ENCODE measurements around the gene CNTNAP5.

CNTNAP5 gene

DNA sequence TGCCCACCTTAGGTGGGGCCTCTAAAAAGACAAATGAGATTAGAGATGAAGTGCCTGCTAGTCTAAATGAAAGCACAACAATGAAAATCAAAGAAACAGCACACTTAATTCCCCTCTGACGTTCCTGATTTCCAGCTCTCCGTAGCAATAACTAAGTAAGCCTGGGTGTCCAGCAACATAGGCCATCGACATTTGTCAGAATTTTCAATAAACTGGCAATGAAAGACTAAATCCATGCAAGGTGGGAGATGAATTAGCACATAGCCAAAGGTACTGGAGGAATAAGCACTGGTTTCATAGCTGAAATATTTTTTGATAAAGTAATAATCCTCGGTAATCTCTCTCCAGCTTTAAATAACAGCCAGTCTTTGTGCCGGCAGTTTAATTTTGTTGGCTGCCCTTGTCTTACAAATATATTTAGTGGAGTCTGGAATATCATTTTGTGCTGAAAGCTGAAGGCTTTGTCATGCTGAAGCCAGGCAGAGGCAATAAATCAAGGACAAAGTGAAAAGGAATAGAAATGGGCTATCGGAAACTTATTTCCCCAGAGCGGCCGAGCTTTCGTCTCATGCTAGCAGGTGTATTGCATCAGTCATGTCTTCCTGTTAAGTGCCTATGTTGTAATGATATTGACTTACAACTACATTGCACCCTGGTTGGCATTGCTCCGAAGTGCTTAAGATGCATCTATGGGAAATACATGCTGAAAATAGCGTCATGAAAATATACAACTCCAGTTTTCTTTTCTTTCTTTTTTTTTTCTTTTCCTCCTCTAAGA lies 790.1 kb downstream of the CNTNAP5 start:
- ChIA-PET CTCF (no interaction called here), POLR2A (no interaction called here)
- no peak for DNase-seq (ENCODE audit: extremely low spot score)
- TF ChIP-seq L3MBTL2 (conservative IDR thresholded peaks at IDR 0.05) (no peak), ARNT (IDR thresholded peaks at IDR 0.05) (no peak), HDGF (IDR thresholded peaks at IDR 0.05; ENCODE audit: borderline replicate concordance) (no peak), BHLHE40 (IDR thresholded peaks at IDR 0.05; ENCODE audit: borderline replicate concordance) (no peak), TARDBP (IDR thresholded peaks at IDR 0.05) (no peak), ZNF384 (IDR thresholded peaks at IDR 0.05) (no peak), ELF4 (IDR thresholded peaks at IDR 0.05) (no peak), FOXA1 (IDR thresholded peaks at IDR 0.05) (no peak), SUZ12 (IDR thresholded peaks at IDR 0.05) (no peak), CTBP1 (IDR thresholded peaks at IDR 0.05; ENCODE audit: borderline replicate concordance) (no peak), FOXM1 (IDR thresholded peaks at IDR 0.05; ENCODE audit: borderline replicate concordance) (no peak), FOXK2 (IDR thresholded peaks at IDR 0.05) (no peak), LEF1 (IDR thresholded peaks at IDR 0.05; ENCODE audit: borderline replicate concordance) (no peak), SP1 (IDR thresholded peaks at IDR 0.05) (no peak), NFRKB (IDR thresholded peaks at IDR 0.05) (no peak)
- TF ChIP-seq, protein P1, sequence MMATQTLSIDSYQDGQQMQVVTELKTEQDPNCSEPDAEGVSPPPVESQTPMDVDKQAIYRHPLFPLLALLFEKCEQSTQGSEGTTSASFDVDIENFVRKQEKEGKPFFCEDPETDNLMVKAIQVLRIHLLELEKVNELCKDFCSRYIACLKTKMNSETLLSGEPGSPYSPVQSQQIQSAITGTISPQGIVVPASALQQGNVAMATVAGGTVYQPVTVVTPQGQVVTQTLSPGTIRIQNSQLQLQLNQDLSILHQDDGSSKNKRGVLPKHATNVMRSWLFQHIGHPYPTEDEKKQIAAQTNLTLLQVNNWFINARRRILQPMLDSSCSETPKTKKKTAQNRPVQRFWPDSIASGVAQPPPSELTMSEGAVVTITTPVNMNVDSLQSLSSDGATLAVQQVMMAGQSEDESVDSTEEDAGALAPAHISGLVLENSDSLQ (IDR thresholded peaks at IDR 0.05), result no peak

DNA sequence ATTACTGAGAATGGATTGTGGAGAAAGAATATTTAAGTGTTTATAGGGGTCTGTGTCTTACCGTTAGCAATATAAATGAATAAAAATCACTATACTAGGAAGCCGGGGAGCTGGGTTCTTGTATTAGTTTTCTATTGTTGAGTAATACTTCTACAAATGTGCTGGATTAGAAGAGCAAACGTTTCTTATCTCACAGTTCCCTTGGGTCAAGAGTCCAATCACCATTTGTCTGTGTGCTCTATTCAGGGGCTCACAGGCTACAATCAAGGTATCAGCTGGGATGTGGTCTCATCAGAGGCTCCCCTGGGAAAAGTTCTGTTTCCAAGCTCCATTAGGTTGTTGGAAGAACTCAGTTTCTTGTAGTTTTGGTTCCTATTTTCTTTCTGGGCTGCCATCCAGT lies 790.9 kb downstream of the CNTNAP5 start:
- CTCF ChIA-PET, result no interaction called here
- TF ChIP-seq BHLHE40 (IDR thresholded peaks at IDR 0.05; ENCODE audit: borderline replicate concordance) (no peak), SUZ12 (IDR thresholded peaks at IDR 0.05) (no peak), ARNT (IDR thresholded peaks at IDR 0.05) (no peak)
- no peak for DNase-seq (ENCODE audit: extremely low spot score)
- POLR2A ChIA-PET, result no interaction called here

DNA sequence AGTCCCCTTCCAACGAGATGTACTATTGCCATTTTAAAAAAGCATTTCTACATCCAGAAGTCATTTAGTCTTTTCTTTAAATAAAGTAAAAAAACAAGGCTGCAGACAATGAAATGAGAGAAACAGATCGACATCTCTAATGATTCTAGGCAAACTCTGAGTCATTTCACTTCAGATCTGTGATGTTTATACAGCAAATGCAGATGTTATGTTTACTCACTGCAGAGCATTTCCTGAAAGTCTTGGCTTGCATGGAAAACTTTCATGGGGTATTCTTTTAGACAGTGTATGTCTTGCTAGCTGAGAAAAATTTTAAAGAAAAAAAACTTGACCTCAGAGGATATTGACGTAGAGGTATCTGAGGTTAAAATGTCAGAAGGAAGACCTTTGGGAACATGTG lies 797.4 kb downstream of the CNTNAP5 start:
- TF ChIP-seq, protein P1 (IDR thresholded peaks at IDR 0.05), result no peak
- ChIA-PET POLR2A (no interaction called here), CTCF (no interaction called here)
- no peak for DNase-seq (ENCODE audit: extremely low spot score)

DNA sequence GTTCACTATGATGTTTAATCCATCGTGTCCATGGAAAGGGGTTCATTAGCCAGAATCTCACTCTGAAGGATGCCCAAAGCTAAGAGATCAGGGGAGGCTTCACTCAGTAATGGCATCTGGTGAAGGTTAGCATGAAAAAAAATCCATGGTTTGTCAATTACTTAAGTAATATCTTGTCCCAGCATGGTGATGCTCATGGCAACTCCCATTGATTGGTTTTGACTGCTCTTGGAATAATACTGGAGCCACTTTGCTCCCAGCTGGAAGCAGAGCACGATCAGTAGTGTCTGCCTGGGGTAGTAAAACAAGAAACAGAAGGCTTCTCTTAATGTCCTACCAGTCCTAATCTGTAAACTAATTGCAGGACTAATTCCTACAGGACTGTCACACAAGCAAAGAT lies 799.4 kb downstream of the CNTNAP5 start:
- CTCF ChIA-PET, result no interaction called here
- TF ChIP-seq CTBP1 (IDR thresholded peaks at IDR 0.05; ENCODE audit: borderline replicate concordance), result no peak
- TF ChIP-seq SP1 (IDR thresholded peaks at IDR 0.05), result no peak
- no peak for TF ChIP-seq NFRKB (IDR thresholded peaks at IDR 0.05)
- no peak for TF ChIP-seq FOXA1 (IDR thresholded peaks at IDR 0.05)
- TF ChIP-seq LEF1 (IDR thresholded peaks at IDR 0.05; ENCODE audit: borderline replicate concordance), result no peak
- TF ChIP-seq HDGF (IDR thresholded peaks at IDR 0.05; ENCODE audit: borderline replicate concordance), result no peak
- TF ChIP-seq ELF4 (IDR thresholded peaks at IDR 0.05), result no peak
- no peak for TF ChIP-seq FOXM1 (IDR thresholded peaks at IDR 0.05; ENCODE audit: borderline replicate concordance)
- no peak for TF ChIP-seq SUZ12 (IDR thresholded peaks at IDR 0.05)
- TF ChIP-seq L3MBTL2 (conservative IDR thresholded peaks at IDR 0.05), result no peak
- TF ChIP-seq ARNT (IDR thresholded peaks at IDR 0.05), result no peak
- TF ChIP-seq ZNF384 (IDR thresholded peaks at IDR 0.05), result no peak
- no peak for TF ChIP-seq FOXK2 (IDR thresholded peaks at IDR 0.05)
- TF ChIP-seq TARDBP (IDR thresholded peaks at IDR 0.05), result no peak
- TF ChIP-seq, protein P1 (IDR thresholded peaks at IDR 0.05), result no peak
- no peak for TF ChIP-seq BHLHE40 (IDR thresholded peaks at IDR 0.05; ENCODE audit: borderline replicate concordance)
- POLR2A ChIA-PET, result no interaction called here
- no peak for DNase-seq (ENCODE audit: extremely low spot score)

DNA sequence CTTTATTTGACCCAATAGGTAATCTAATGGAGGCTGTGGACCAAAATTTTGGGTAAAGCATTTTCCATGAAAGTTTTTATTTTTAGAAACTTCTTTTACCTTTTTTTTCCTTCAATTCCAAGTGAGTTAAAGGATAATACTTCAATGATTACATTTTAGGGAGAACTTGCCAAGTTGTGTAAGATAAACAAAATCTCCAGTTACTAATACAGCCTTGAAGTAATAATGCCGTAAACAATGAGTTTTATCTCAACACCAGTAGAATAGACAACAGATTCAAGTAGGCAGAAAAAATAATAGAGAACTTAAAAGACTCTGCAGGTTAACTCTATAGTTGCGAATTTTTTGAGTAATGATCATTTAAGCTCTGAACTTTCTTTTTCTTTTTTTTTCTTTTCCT lies 807.4 kb downstream of the CNTNAP5 start:
- no peak for DNase-seq (ENCODE audit: extremely low spot score)
- CTCF ChIA-PET, result no interaction called here
- TF ChIP-seq ELF4 (IDR thresholded peaks at IDR 0.05) (no peak), BHLHE40 (IDR thresholded peaks at IDR 0.05; ENCODE audit: borderline replicate concordance) (no peak), LEF1 (IDR thresholded peaks at IDR 0.05; ENCODE audit: borderline replicate concordance) (no peak), ARNT (IDR thresholded peaks at IDR 0.05) (no peak), TARDBP (IDR thresholded peaks at IDR 0.05) (no peak), NFRKB (IDR thresholded peaks at IDR 0.05) (no peak), HDGF (IDR thresholded peaks at IDR 0.05; ENCODE audit: borderline replicate concordance) (no peak), FOXK2 (IDR thresholded peaks at IDR 0.05) (no peak), FOXA1 (IDR thresholded peaks at IDR 0.05) (no peak), L3MBTL2 (conservative IDR thresholded peaks at IDR 0.05) (no peak), SUZ12 (IDR thresholded peaks at IDR 0.05) (no peak), CTBP1 (IDR thresholded peaks at IDR 0.05; ENCODE audit: borderline replicate concordance) (no peak), FOXM1 (IDR thresholded peaks at IDR 0.05; ENCODE audit: borderline replicate concordance) (no peak), ZNF384 (IDR thresholded peaks at IDR 0.05) (no peak), SP1 (IDR thresholded peaks at IDR 0.05) (no peak)
- TF ChIP-seq, protein P1 (IDR thresholded peaks at IDR 0.05), result no peak
- POLR2A ChIA-PET, result no interaction called here

DNA sequence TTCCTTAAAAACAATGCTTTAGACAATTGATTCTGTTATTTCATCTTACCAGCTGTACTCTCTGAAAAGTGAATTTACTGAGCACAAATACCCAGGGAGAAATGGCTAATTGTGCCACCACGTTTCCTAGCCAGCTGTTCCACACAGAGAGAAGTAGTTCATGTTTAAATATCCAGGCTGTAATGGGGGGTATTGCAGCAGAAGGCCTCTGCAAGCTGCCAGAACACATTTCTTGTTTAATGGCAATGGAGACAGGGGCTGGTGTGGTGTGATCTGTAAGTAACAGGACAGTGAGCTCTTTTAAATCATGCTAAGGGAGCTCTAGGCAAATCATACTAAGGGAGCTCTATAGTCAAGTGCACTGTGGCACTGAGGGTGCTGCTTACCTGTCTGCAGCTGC lies 809.2 kb downstream of the CNTNAP5 start:
- TF ChIP-seq L3MBTL2 (conservative IDR thresholded peaks at IDR 0.05), result no peak
- no peak for TF ChIP-seq CTBP1 (IDR thresholded peaks at IDR 0.05; ENCODE audit: borderline replicate concordance)
- TF ChIP-seq NFRKB (IDR thresholded peaks at IDR 0.05), result no peak
- TF ChIP-seq ELF4 (IDR thresholded peaks at IDR 0.05), result no peak
- TF ChIP-seq FOXK2 (IDR thresholded peaks at IDR 0.05), result no peak
- no peak for TF ChIP-seq FOXA1 (IDR thresholded peaks at IDR 0.05)
- no peak for TF ChIP-seq TARDBP (IDR thresholded peaks at IDR 0.05)
- no peak for TF ChIP-seq ARNT (IDR thresholded peaks at IDR 0.05)
- no peak for TF ChIP-seq BHLHE40 (IDR thresholded peaks at IDR 0.05; ENCODE audit: borderline replicate concordance)
- TF ChIP-seq, protein P1 (IDR thresholded peaks at IDR 0.05), result no peak
- TF ChIP-seq LEF1 (IDR thresholded peaks at IDR 0.05; ENCODE audit: borderline replicate concordance), result no peak
- TF ChIP-seq SP1 (IDR thresholded peaks at IDR 0.05), result no peak
- no peak for TF ChIP-seq HDGF (IDR thresholded peaks at IDR 0.05; ENCODE audit: borderline replicate concordance)
- no peak for TF ChIP-seq SUZ12 (IDR thresholded peaks at IDR 0.05)
- no peak for TF ChIP-seq ZNF384 (IDR thresholded peaks at IDR 0.05)
- TF ChIP-seq FOXM1 (IDR thresholded peaks at IDR 0.05; ENCODE audit: borderline replicate concordance), result no peak
- ChIA-PET POLR2A (no interaction called here), CTCF (no interaction called here)
- DNase-seq (ENCODE audit: extremely low spot score), result no peak

Data from HEK293T (cell line).